Right atrium auricular region (tissue), 2 donors: ENCODE data around the gene CDC23. TPM values are rescaled to one million over a fixed set of nuclear protein-coding genes. Genes with fewer than 3 reads are reported as not detected.

Experiments
- DNase-seq: peaks from one replicate; pipeline ENCODE4 v3.0.0-alpha.2; 2019; ENCODE audit warnings: low spot score
- H3K27ac ChIP-seq, 2 donors: fragments of 200-600 bp; sonication (generic); 1 replicate in 1 of 2; 2 replicates in 1 of 2; pipeline ENCODE4 v1.5.1; 2016 to 2019
- H3K27me3 ChIP-seq, 2 donors: fragments of 200-600 bp; sonication (generic); one replicate each; pipeline versions ENCODE4 v1.5.1 to v1.6.0; 2017 to 2019
- H3K36me3 ChIP-seq: fragments of 200-600 bp; sonication (generic); one replicate; pipeline ENCODE4 v1.5.1; 2016
- H3K4me1 ChIP-seq, 2 donors: fragments of 200-600 bp; sonication (generic); one replicate each; pipeline versions ENCODE4 v1.5.1 to v1.6.0; 2017 to 2019
- H3K4me3 ChIP-seq, 2 donors: fragments of 200-600 bp; sonication (generic); 1 replicate in 1 of 2; 2 replicates in 1 of 2; pipeline ENCODE4 v1.5.1; 2017 to 2019; ENCODE audit warnings: mild to moderate bottlenecking in 1 of 2, moderate library complexity in 1 of 2
- H3K9me3 ChIP-seq, 2 donors: fragments of 200-600 bp; sonication (generic); one replicate each; pipeline ENCODE4 v1.5.1; 2019
- total RNA-seq, 2 donors: library from RNA; depleted of rRNA; stranded (reverse); fragments of >200 nt; gene quantifications; one replicate each; pipeline ENCODE4 v1.1.0, GENCODE V29; 2016
- TF ChIP-seq, protein P1 (sequence below), 2 donors: fragments of 200-600 bp; sonication (generic); IDR thresholded peaks; one replicate each; pipeline ENCODE4 v1.5.1; 2019; ENCODE audit warnings: antibody characterized with exemption in 2 of 2

The CDC23 gene
- total RNA-seq, 2 donors from 2014 or later = 9.2 to 11.6 TPM

GRCh38 chr5:138229387-138229786, 16.3 kb upstream of the CDC23 start:
- Histone ChIP-seq H3K27me3 (no peaks in the 10 kb centered on the region), H3K36me3 (no peaks in the 10 kb centered on the region), H3K9me3 (peaks cover 0 to 6% of the 10 kb centered on the region in 2 donors), H3K4me1 (peaks cover 0 to 19% of the 10 kb centered on the region in 2 donors), H3K27ac (peak overlapping the region in 1 of 2 donors; percentile 73), H3K4me3 (no peak overlapping the region)
- TF ChIP-seq, protein P1, sequence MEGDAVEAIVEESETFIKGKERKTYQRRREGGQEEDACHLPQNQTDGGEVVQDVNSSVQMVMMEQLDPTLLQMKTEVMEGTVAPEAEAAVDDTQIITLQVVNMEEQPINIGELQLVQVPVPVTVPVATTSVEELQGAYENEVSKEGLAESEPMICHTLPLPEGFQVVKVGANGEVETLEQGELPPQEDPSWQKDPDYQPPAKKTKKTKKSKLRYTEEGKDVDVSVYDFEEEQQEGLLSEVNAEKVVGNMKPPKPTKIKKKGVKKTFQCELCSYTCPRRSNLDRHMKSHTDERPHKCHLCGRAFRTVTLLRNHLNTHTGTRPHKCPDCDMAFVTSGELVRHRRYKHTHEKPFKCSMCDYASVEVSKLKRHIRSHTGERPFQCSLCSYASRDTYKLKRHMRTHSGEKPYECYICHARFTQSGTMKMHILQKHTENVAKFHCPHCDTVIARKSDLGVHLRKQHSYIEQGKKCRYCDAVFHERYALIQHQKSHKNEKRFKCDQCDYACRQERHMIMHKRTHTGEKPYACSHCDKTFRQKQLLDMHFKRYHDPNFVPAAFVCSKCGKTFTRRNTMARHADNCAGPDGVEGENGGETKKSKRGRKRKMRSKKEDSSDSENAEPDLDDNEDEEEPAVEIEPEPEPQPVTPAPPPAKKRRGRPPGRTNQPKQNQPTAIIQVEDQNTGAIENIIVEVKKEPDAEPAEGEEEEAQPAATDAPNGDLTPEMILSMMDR (IDR thresholded peaks at IDR 0.05) = no peak
- DNase-seq = no peak

- Histone ChIP-seq H3K27me3 (no peaks in the 10 kb centered on the region), H3K9me3 (peaks cover 0 to 6% of the 10 kb centered on the region in 2 donors), H3K36me3 (no peaks in the 10 kb centered on the region), H3K4me1 (peaks cover 0 to 19% of the 10 kb centered on the region in 2 donors), H3K27ac (no peak overlapping the region), H3K4me3 (no peak overlapping the region)
- TF ChIP-seq, protein P1 (IDR thresholded peaks at IDR 0.05) = no peak
- DNase-seq = no peak
Measured at GRCh38 chr5:138226910-138227309, 13.8 kb upstream of the CDC23 start.

- no peak for DNase-seq
- H3K36me3 ChIP-seq = no peaks in the 10 kb centered on the region
- H3K4me1 ChIP-seq = peaks cover 0 to 3% of the 10 kb centered on the region in 2 donors
- H3K27ac ChIP-seq = no peak overlapping the region
- no peak overlapping the region for H3K4me3 ChIP-seq
- TF ChIP-seq, protein P1 (IDR thresholded peaks at IDR 0.05) = no peak
- H3K9me3 ChIP-seq = peaks cover 0 to 6% of the 10 kb centered on the region in 2 donors
- H3K27me3 ChIP-seq = no peaks in the 10 kb centered on the region
Measured at GRCh38 chr5:138224712-138225111, 11.6 kb upstream of the CDC23 start.

DNA sequence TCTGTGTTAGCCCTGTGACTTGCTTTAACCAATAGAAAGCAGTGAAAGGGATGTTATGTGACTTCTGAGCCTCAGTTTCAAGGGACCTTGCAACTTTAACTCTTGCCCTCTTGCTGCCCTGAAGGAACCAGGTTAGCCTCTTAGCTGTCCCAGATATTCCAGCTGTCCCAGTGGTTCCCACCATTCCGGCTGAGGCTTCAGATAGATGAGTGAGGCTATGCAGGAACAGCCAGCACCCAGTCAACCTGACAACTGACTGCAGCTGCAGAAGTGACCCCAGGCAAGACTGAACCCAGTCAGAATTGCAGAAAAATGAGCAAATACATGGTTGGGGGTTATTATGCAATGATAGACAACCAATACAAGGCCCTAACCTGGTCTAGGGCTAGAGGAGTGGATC, 10.4 kb upstream of the CDC23 start:
- Histone ChIP-seq H3K27ac (no peak overlapping the region), H3K27me3 (no peaks in the 10 kb centered on the region), H3K9me3 (peaks cover 0 to 6% of the 10 kb centered on the region in 2 donors), H3K36me3 (no peaks in the 10 kb centered on the region), H3K4me1 (no peaks in the 10 kb centered on the region), H3K4me3 (no peak overlapping the region)
- TF ChIP-seq, protein P1 (IDR thresholded peaks at IDR 0.05) = no peak
- DNase-seq = no peak

GRCh38 chr5:138216799-138217198, 3.7 kb upstream of the CDC23 start:
- Histone ChIP-seq H3K27ac (no peak overlapping the region), H3K9me3 (no peaks in the 10 kb centered on the region), H3K36me3 (no peaks in the 10 kb centered on the region), H3K27me3 (no peaks in the 10 kb centered on the region), H3K4me1 (peaks cover 0 to 16% of the 10 kb centered on the region in 2 donors), H3K4me3 (no peak overlapping the region)
- TF ChIP-seq, protein P1 (IDR thresholded peaks at IDR 0.05) = no peak
- DNase-seq = no peak

GRCh38 chr5:138212828-138213160, 329 bp downstream of the CDC23 start:
- DNase-seq = no peak
- H3K4me3 ChIP-seq = peak overlapping the region; percentile 81 to 92
- H3K4me1 ChIP-seq = peaks cover 0 to 18% of the 10 kb centered on the region in 2 donors
- TF ChIP-seq, protein P1 (IDR thresholded peaks at IDR 0.05) = no peak
- H3K27me3 ChIP-seq = no peaks in the 10 kb centered on the region
- H3K9me3 ChIP-seq = no peaks in the 10 kb centered on the region
- H3K27ac ChIP-seq = peak overlapping the region; percentile 66 to 85
- no peaks in the 10 kb centered on the region for H3K36me3 ChIP-seq
